GM13976 (cell line): Measurements from ENCODE around the gene SCAPER.

ENCODE experiments used
- DNase-seq: peaks from one replicate; pipeline ENCODE4 v3.0.0; 2012; ENCODE audit warnings: low spot score
- CTCF ChIP-seq: IDR thresholded peaks from 2 replicates; pipeline ENCODE4 v1.5.1; 2012; ENCODE audit warnings: borderline replicate concordance, mild to moderate bottlenecking; ENCODE audit not compliant: insufficient read depth; ENCODE audit errors: extremely low read depth, missing control alignments, control extremely low read depth
- in situ Hi-C: fragments of 300-500 bp; cut with MboI; formaldehyde crosslinking; loops from one replicate; pipeline ENCODE4 v1.12.0; 2022; ENCODE audit warnings: low sequenced_read_pairs, mixed read lengths, inconsistent platforms; ENCODE audit not compliant: unreplicated experiment

SCAPER gene

DNA sequence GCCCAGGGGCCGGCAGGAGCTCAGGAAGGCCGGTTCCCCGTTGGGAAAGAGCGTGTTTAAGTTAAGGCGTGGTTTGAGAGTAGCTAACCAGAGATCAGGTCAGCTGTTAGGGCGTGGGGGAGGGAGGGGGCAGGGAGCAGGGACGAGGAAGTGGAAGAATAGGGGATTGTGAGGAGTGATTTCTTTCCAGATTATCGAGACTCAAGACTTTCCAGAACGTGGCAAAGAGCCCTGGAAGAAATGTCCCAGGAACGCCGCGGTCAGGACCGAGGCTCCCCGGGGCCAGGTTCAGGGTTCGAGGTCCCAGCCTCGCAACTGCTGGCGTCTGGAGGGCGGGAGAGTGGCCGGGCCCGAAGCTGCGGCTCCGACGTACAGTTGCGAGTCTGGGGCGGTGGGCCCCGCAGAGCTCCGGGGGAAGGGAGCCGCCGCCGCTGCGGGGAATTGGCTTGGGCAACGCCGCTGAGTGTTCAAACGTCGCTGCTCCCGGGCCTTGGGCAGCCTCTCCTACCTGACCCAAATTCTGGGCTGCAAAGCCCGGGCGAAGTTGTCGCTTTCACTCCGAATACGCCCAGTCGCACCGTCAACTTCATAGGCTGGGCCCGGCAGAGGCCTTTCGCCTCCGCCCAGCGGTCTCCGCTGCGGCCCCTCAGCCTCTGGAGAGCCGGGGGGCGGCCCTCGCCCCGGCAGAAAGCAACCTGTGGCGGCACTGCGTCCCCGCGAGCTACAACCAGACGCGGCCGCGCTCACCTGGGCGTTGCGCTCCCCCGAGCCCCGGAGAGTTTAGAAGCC is 559.1 kb downstream of the SCAPER start:
- in situ Hi-C loops: no loop called here
- TF ChIP-seq CTCF: no peak
- DNase-seq: peak; percentile 76

DNA sequence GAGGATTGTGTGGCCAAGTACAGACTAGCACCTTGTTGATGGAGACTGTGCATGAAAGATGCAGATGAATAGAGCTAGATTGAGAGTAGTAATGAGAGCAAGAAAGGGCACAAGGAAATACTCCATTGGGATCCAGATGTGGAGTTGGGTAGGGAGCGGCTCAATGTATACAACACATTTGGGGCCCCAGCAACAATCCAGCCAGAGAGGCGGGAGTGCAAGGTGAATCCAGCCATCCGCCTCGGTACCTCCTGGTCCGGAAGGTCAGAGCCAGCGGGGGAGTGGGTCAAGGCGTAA is 559.6 kb downstream of the SCAPER start:
- in situ Hi-C loops: no loop called here
- no peak for TF ChIP-seq CTCF
- peak; percentile 18 for DNase-seq

DNA sequence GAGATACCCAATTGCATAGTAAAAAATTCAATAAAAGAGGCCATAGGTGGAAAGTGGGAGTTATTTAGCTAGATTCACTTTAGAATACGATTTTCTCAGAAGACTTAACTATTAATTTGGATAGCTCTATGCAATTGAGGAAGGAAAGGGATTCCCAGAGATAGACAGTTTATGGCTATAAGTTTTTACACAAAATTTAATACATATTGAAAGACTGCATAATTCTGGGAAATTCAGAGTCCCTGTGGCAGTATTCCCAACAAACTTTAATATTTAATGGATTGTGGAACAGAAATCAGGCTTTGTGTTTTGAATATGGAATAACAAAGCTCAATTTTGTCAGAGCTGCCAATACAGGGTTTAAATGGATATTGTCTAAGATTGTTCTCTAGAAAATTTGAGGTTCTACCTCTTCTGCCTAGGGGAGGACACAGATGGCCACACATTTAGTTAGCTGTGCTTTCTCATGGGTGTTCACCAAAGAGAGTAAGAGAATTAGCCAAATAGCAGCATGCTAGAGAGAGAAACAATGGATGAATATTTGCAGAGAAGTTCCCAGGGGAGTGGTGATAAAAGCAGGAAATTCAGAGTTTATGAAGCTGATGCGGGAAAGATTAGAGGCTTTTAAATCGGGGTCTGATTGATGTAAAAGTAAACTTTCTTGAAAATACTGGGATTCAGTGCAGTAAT is 560.1 kb downstream of the SCAPER start:
- DNase-seq: no peak
- in situ Hi-C loops: no loop called here
- TF ChIP-seq CTCF: no peak

GRCh38 chr15:76343313-76343996 is 561.7 kb downstream of the SCAPER start:
- TF ChIP-seq CTCF: no peak
- in situ Hi-C loops: no loop called here
- DNase-seq: no peak

GRCh38 chr15:76342382-76343201 is 562.5 kb downstream of the SCAPER start:
- in situ Hi-C loops: no loop called here
- peak; percentile 37 for DNase-seq
- TF ChIP-seq CTCF: no peak

GRCh38 chr15:76342058-76342381 is 563.1 kb downstream of the SCAPER start:
- peak; percentile 21 for DNase-seq
- no peak for TF ChIP-seq CTCF
- in situ Hi-C loops: no loop called here
